ENCODE data around the gene HRC. TPM values are rescaled to one million over a fixed set of nuclear protein-coding genes. Genes with fewer than 3 reads are reported as not detected.
A peak's percentile ranks its signal among the peaks of the same experiment; 100 is the strongest.

The HRC gene
- total and polyA plus RNA-seq, 2 of the 8 experiments (the other 6 are each of a cell fraction or from before 2014, with no cell fraction given) = 2.3 to 2.6 TPM

- peaks cover 0 to 7% (median 3%) of the 10 kb centered on the region in 4 experiments; a peak in 3 of 7 replicates for H3K27me3 ChIP-seq (replicated peaks in 1 of 4; ENCODE audit: control insufficient read depth in 3 of 4, extremely low read depth in 1 of 4, insufficient read depth in 3 of 4, low read length in 3 of 4)
- H4K8ac ChIP-seq (ENCODE audit: extremely low read depth, insufficient read depth, low read length) = no peak overlapping the region
- H3K9me3 ChIP-seq (ENCODE audit: insufficient read depth in 2 of 2, low read depth in 1 of 2, low read length in 1 of 2) = no peaks in the 10 kb centered on the region
- no peak overlapping the region for H2AK5ac ChIP-seq (ENCODE audit: low read depth, low read length)
- peak overlapping the region; percentile 65 for H3K27ac ChIP-seq (ENCODE audit: low read depth, low read length)
- no peak overlapping the region for H2BK20ac ChIP-seq (ENCODE audit: low read length)
- H3K4me1 ChIP-seq (replicated peaks in 1 of 4; ENCODE audit: control insufficient read depth in 3 of 4, insufficient read depth in 4 of 4, low read length in 3 of 4) = peaks cover 0 to 22% (median 10%) of the 10 kb centered on the region in 4 experiments; a peak in 6 of 7 replicates
- ChIA-PET CTCF (ENCODE audit: partially characterized antibody) (interaction anchor here (1.1 to 5.0 kb wide), 10 partner anchors 14 to 76 kb away, joined by 3 to 38 read pairs (median 8); partner anchors contain the start of genes KCNA7, LIN7B and PPFIA3), POLR2A (ENCODE audit: partially characterized antibody) (interaction anchor here (0.8 to 5.6 kb wide), 22 partner anchors 10 to 746 kb away, joined by 3 to 47 read pairs (median 6); partner anchors contain the start of genes LIN7B, PPFIA3 and TRPM4)
- DNase-seq (ENCODE audit: low read depth in 1 of 2, low spot score in 2 of 2) (peak in 1 of 2 experiments; percentile 88), FAIRE-seq (no peak)
- peaks cover 27% of the 10 kb centered on the region for H3K23me2 ChIP-seq (ENCODE audit: low read depth, low read length)
- H3K36me3 ChIP-seq (ENCODE audit: control insufficient read depth in 2 of 4, insufficient read depth in 4 of 4, low read length in 3 of 4) = no peaks in the 10 kb centered on the region
- no peak overlapping the region for H3K23ac ChIP-seq (ENCODE audit: insufficient read length)
- H3K18ac ChIP-seq (ENCODE audit: extremely low read depth, low read length) = peak overlapping the region; percentile 92
- H3K4ac ChIP-seq (replicated peaks; ENCODE audit: insufficient read length, low read depth, low read length) = no peak overlapping the region
- peak overlapping the region; percentile 45 to 72 (median 60); a peak in 6 of 7 replicates for H3K9ac ChIP-seq (replicated peaks in 1 of 4; ENCODE audit: extremely low read depth in 1 of 4, low read depth in 3 of 4, low read length in 3 of 4)
- no peak overlapping the region; the same call in 1 of the 2 replicates for H2BK15ac ChIP-seq (ENCODE audit: low read length)
- no peak overlapping the region for H2BK120ac ChIP-seq (replicated peaks; ENCODE audit: low read depth, low read length)
- H3K79me2 ChIP-seq (ENCODE audit: control insufficient read depth in 1 of 2, insufficient read depth in 2 of 2, low read length in 2 of 2) = no peaks in the 10 kb centered on the region
- 0 out of 2 replicates have a peak, but pooled peaks cover 2% of the 10 kb centered on the region for H3K79me1 ChIP-seq (ENCODE audit: low read depth, low read length)
- peak overlapping the region; percentile 65 for H3K56ac ChIP-seq (replicated peaks; ENCODE audit: insufficient read length, low read depth, low read length)
- peaks cover 0 to 2% of the 10 kb centered on the region in 2 experiments for H4K20me1 ChIP-seq (replicated peaks in 1 of 2; ENCODE audit: control insufficient read depth in 1 of 2, insufficient read depth in 2 of 2, low read length in 2 of 2)
- peak overlapping the region; percentile 18 for H4K5ac ChIP-seq (ENCODE audit: insufficient read length, low read depth, low read length)
- peak overlapping the region; percentile 69 to 97 (median 90) for H3K4me3 ChIP-seq (ENCODE audit: extremely low read depth in 1 of 4, insufficient read depth in 2 of 4, low read depth in 3 of 4, low read length in 4 of 4)
- H3K14ac ChIP-seq (ENCODE audit: insufficient read length) = no peak overlapping the region
- H2BK12ac ChIP-seq (ENCODE audit: low read depth, low read length) = 0 out of 2 replicates have a peak overlapping the region, but pooled peaks have one; percentile 43
- peak overlapping the region; percentile 87 for H2BK5ac ChIP-seq (ENCODE audit: low read depth, low read length)
- no peak overlapping the region for H2AFZ ChIP-seq (ENCODE audit: low read length)
- WGBS, 2 experiments (ENCODE audit: extremely low coverage in 1 of 2, insufficient coverage in 1 of 2, insufficient read length in 1 of 2, insufficient replicate concordance in 2 of 2, low coverage in 1 of 2, low lambda C conversion rate in 2 of 2, missing lambda C conversion rate in 1 of 2) = 1% methylated on average over 13 of the region's 23 CpGs; no CpG with 5 or more reads in 1 of the 2 experiments
- no peak overlapping the region for H4K91ac ChIP-seq (replicated peaks; ENCODE audit: insufficient read length, low read length)
- H3K4me2 ChIP-seq (ENCODE audit: insufficient read depth in 1 of 2, low read depth in 2 of 2, low read length in 2 of 2) = peak overlapping the region; percentile 85 to 95
- no peak for TF ChIP-seq NRF1 (IDR thresholded peaks at IDR 0.05; ENCODE audit: low read depth, low read length)
- no peak for TF ChIP-seq TCF12 (IDR thresholded peaks at IDR 0.05; ENCODE audit: low read depth, low read length)
- TF ChIP-seq GTF2F1 (IDR thresholded peaks at IDR 0.05; ENCODE audit: borderline replicate concordance, low read depth, low read length) = no peak
- peak; percentile 99 for TF ChIP-seq JUND (IDR thresholded peaks at IDR 0.05; ENCODE audit: low read length)
- no peak for TF ChIP-seq SP2 (IDR thresholded peaks at IDR 0.05; ENCODE audit: low read length)
These were observed 5.5 kb downstream of the HRC start for GRCh38 chr19:49149652-49150105.

Data from H1 (cell line).